NCI-H82 (cell line): Measurements from ENCODE around the gene MYMX.
A peak's percentile ranks its signal among the peaks of the same experiment; 100 is the strongest.

Source experiments
- DNase-seq: peaks from one replicate; lab custom pipeline; 2025; lab: John Stamatoyannopoulos, UW

The MYMX gene

GRCh38 chr6:44232676-44233566, 16.2 kb downstream of the MYMX start:
- DNase-seq = no peak

GRCh38 chr6:44233567-44234100, 16.9 kb downstream of the MYMX start:
- no peak for DNase-seq

- DNase-seq = peak; percentile 76
Measured at GRCh38 chr6:44234101-44235025, 17.6 kb downstream of the MYMX start.

- DNase-seq = no peak
Measured at GRCh38 chr6:44235269-44235668, 18.5 kb downstream of the MYMX start.

- no peak for DNase-seq
Measured at GRCh38 chr6:44235891-44236516, 19.3 kb downstream of the MYMX start.

- peak; percentile 99 for DNase-seq
Measured at GRCh38 chr6:44237021-44237812, 20.5 kb downstream of the MYMX start.

- peak; percentile 86 for DNase-seq
Measured at GRCh38 chr6:44237813-44238433, 21.2 kb downstream of the MYMX start.

GRCh38 chr6:44238687-44239350, 22.1 kb downstream of the MYMX start:
- peak; percentile 52 for DNase-seq

- DNase-seq = peak; percentile 91
Measured at GRCh38 chr6:44243345-44243744, 26.6 kb downstream of the MYMX start.

GRCh38 chr6:44245391-44245911, 28.7 kb downstream of the MYMX start:
- peak; percentile 60 for DNase-seq

- DNase-seq = peak; percentile 92
Measured at GRCh38 chr6:44245912-44246662, 29.4 kb downstream of the MYMX start.

GRCh38 chr6:44246663-44247337, 30.1 kb downstream of the MYMX start, which contains the start of gene HSP90AB1:
Gene HSP90AB1 (plus strand): TSS chr6:44247101. CDS start chr6:44248630, 1,529 bp downstream.
- DNase-seq = peak; percentile 100

GRCh38 chr6:44247338-44248302, 30.9 kb downstream of the MYMX start:
- peak; percentile 66 for DNase-seq

- DNase-seq = no peak
Measured at GRCh38 chr6:44248579-44248978, 31.9 kb downstream of the MYMX start.

GRCh38 chr6:44249082-44249748, 32.5 kb downstream of the MYMX start:
- DNase-seq = no peak

GRCh38 chr6:44250067-44250717, 33.5 kb downstream of the MYMX start:
- DNase-seq = no peak
